Lower lobe of right lung (tissue), 2 donors: Measurements from ENCODE around the gene CNTNAP4. TPM values are rescaled to one million over a fixed set of nuclear protein-coding genes. Genes with fewer than 3 reads are reported as not detected.

ENCODE experiments used
- ATAC-seq, 2 donors: fragments of 200-7000 bp; cut with Tn5 transposase; one replicate each; pipeline ENCODE4 v1.9.1; 2020 to 2022; ENCODE audit warnings: mild to moderate bottlenecking in 2 of 2, moderate library complexity in 2 of 2
- DNase-seq: peaks from one replicate; pipeline ENCODE4 v3.0.0-alpha.2; 2020
- H3K27ac ChIP-seq: fragments of 200-600 bp; one replicate; pipeline ENCODE4 v1.8.0; 2022
- H3K27me3 ChIP-seq: fragments of 200-600 bp; one replicate; pipeline ENCODE4 v1.8.0; 2022; ENCODE audit warnings: low read depth
- H3K36me3 ChIP-seq: fragments of 200-600 bp; one replicate; pipeline ENCODE4 v1.8.0; 2022; ENCODE audit warnings: mild to moderate bottlenecking
- H3K4me1 ChIP-seq: fragments of 200-600 bp; one replicate; pipeline ENCODE4 v1.8.0; 2022
- H3K4me3 ChIP-seq: fragments of 200-600 bp; one replicate; pipeline ENCODE4 v1.8.0; 2022; ENCODE audit warnings: mild to moderate bottlenecking
- H3K9me3 ChIP-seq: fragments of 200-600 bp; one replicate; pipeline ENCODE4 v1.8.0; 2022
- CTCF ChIP-seq: fragments of 200-600 bp; IDR thresholded peaks from one replicate; pipeline ENCODE4 v1.8.0; 2022; ENCODE audit warnings: antibody characterized with exemption, mild to moderate bottlenecking
- intact Hi-C: fragments of 100-400 bp; cut with DNase I; formaldehyde crosslinking; loops from one replicate; pipeline ENCODE4 v1.11.0; 2022
- total RNA-seq: library from RNA; stranded (reverse); fragmentation: NEBNext Ultra II Directional; extraction: Animal tissue kit (Norgen Biotek cat#: 25700); gene quantifications from one replicate; pipeline ENCODE4 v1.2.1, GENCODE V29; 2021
- donor health status: DM: no; HTN: yes; CAD: no; lungs with severe emphysema.

Gene CNTNAP4
- total RNA-seq, 1 donor from 2014 or later: not detected

DNA sequence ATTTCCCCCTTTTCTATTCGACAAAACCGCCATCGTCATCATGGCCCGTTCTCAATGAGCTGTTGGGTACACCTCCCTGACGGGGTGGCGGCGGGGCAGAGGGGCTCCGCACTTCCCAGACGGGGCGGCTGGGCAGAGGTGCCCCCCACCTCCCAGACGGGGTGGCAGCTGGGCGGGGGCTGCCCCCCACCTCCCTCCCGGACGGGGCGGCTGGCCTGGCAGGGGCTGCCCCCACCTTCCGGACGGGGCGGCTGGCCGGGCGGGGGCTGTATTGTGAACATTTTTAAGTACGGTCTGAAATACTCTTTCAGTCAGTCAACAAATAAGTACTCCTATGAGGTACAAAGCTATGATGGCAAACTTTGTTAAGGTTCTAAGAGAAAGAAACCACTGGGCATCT is 222.8 kb downstream of the CNTNAP4 start:
- DNase-seq: no peak
- TF ChIP-seq CTCF: no peak

GRCh38 chr16:76502063-76502462 is 224.9 kb downstream of the CNTNAP4 start:
- no peak for DNase-seq
- no peaks in the 10 kb centered on the region for H3K27me3 ChIP-seq
- no peaks in the 10 kb centered on the region for H3K9me3 ChIP-seq
- no peaks in the 10 kb centered on the region for H3K4me1 ChIP-seq
- no peak overlapping the region for H3K27ac ChIP-seq
- no peak overlapping the region for H3K4me3 ChIP-seq
- intact Hi-C loops: no loop called here
- ATAC-seq: no peak
- no peaks in the 10 kb centered on the region for H3K36me3 ChIP-seq
- no peak for TF ChIP-seq CTCF

More for the DNA sequence above, 222.8 kb downstream of the CNTNAP4 start:
- H3K27ac ChIP-seq: no peak overlapping the region
- no peaks in the 10 kb centered on the region for H3K4me1 ChIP-seq
- no peak overlapping the region for H3K4me3 ChIP-seq
- no peaks in the 10 kb centered on the region for H3K27me3 ChIP-seq
- intact Hi-C loops: no loop called here
- no peaks in the 10 kb centered on the region for H3K36me3 ChIP-seq
- no peak for ATAC-seq
- H3K9me3 ChIP-seq: no peaks in the 10 kb centered on the region

- no peak for DNase-seq
Measured at GRCh38 chr16:76502555-76502954, 225.4 kb downstream of the CNTNAP4 start.

DNA sequence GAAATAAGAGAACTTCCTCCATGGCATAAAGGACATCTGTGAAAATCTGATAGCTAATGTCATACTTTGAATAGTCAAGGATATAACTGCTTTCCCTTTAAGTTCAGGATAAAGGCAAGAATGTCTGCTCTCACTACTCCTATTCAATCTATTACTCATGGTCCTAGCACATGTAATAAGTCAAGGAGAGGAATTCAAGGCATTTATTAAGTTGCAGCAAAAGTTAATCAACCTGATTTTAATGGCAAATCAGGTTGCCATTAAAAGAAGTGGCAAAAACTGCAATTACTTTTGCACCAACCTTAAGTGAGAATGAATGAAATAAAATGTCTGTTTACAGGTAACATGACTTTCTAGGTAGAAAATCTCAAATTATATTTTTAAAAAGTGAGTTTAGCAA is 225.9 kb downstream of the CNTNAP4 start:
- no peaks in the 10 kb centered on the region for H3K27me3 ChIP-seq
- H3K4me3 ChIP-seq: no peak overlapping the region
- H3K27ac ChIP-seq: no peak overlapping the region
- intact Hi-C loops: no loop called here
- TF ChIP-seq CTCF: no peak
- H3K36me3 ChIP-seq: no peaks in the 10 kb centered on the region
- no peak for DNase-seq
- ATAC-seq: no peak
- no peaks in the 10 kb centered on the region for H3K9me3 ChIP-seq
- no peaks in the 10 kb centered on the region for H3K4me1 ChIP-seq

More at GRCh38 chr16:76502555-76502954, 225.4 kb downstream of the CNTNAP4 start:
- Histone ChIP-seq H3K4me1 (no peaks in the 10 kb centered on the region), H3K27me3 (no peaks in the 10 kb centered on the region), H3K27ac (no peak overlapping the region), H3K9me3 (no peaks in the 10 kb centered on the region), H3K4me3 (no peak overlapping the region), H3K36me3 (no peaks in the 10 kb centered on the region)
- TF ChIP-seq CTCF: no peak
- no peak for ATAC-seq
- intact Hi-C loops: no loop called here

- Histone ChIP-seq H3K4me1 (no peaks in the 10 kb centered on the region), H3K27me3 (no peaks in the 10 kb centered on the region), H3K9me3 (no peaks in the 10 kb centered on the region), H3K36me3 (no peaks in the 10 kb centered on the region), H3K27ac (no peak overlapping the region), H3K4me3 (no peak overlapping the region)
- intact Hi-C loops: no loop called here
- no peak for TF ChIP-seq CTCF
- DNase-seq: no peak
- ATAC-seq: no peak
Measured at GRCh38 chr16:76511203-76511602, 234.0 kb downstream of the CNTNAP4 start.

DNA sequence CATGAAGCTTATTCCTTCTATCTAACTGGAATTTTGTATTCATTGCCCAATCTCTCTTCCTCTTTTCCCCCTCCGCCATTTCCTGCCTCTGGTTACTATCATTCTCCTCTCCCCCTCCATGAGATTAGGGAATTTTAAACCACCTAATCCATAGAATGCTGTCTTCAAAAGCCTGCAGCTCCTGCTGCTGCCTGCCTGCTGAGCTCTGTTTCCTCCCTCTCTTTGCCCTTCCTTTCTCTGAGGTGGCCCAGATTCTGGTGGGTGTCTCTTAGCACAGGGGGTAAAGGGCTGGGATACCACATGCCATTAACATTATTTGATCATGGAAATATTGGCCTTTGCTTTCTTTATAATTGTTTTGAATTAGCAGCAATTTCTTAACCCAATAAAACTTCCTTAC is 241.6 kb downstream of the CNTNAP4 start:
- H3K9me3 ChIP-seq: no peaks in the 10 kb centered on the region
- no peak for ATAC-seq
- intact Hi-C loops: no loop called here
- no peak for TF ChIP-seq CTCF
- no peak overlapping the region for H3K4me3 ChIP-seq
- no peaks in the 10 kb centered on the region for H3K4me1 ChIP-seq
- no peak overlapping the region for H3K27ac ChIP-seq
- H3K27me3 ChIP-seq: no peaks in the 10 kb centered on the region
- DNase-seq: no peak
- no peaks in the 10 kb centered on the region for H3K36me3 ChIP-seq
